Frontal cortex (tissue), 4 donors: ENCODE data around the gene ADORA1. TPM values are rescaled to one million over a fixed set of nuclear protein-coding genes. Genes with fewer than 3 reads are reported as not detected.

ENCODE experiments used
- DNase-seq, 2 donors: peaks; one replicate each; pipeline ENCODE4 v3.0.0; 2012; ENCODE audit warnings: low spot score in 2 of 2
- FAIRE-seq: peaks from 2 replicates; lab custom pipeline; 2012; peaks lifted over from hg19 to GRCh38; lab: Jason Lieb, UNC
- total RNA-seq: library from RNA; depleted of rRNA; stranded (reverse); fragments of >200 nt; gene quantifications from one replicate; pipeline ENCODE4 v1.2.3, GENCODE V29; 2014
- donor health status: control.
- donor health status: control.
- donor health status: control.

Gene ADORA1
- total RNA-seq: 11.0 TPM

GRCh38 chr1:203127666-203128430 is at the start of gene ADORA1:
ADORA1 (plus strand) TSS chr1:203127726; CDS start chr1:203128842, 1,116 bp downstream.
- FAIRE-seq (no peak), DNase-seq (peak; percentile 74)

- FAIRE-seq (no peak), DNase-seq (no peak)
Measured at GRCh38 chr1:203077956-203078355, 49.6 kb upstream of the ADORA1 start.

- no peak for DNase-seq
- FAIRE-seq: no peak
Measured at GRCh38 chr1:203078478-203078877, 49.0 kb upstream of the ADORA1 start.

- DNase-seq (no peak), FAIRE-seq (no peak)
Measured at GRCh38 chr1:203080456-203080855, 47.1 kb upstream of the ADORA1 start.

GRCh38 chr1:203081465-203082230 is 45.9 kb upstream of the ADORA1 start:
- no peak for DNase-seq
- FAIRE-seq: no peak

- FAIRE-seq: no peak
- DNase-seq: no peak
Measured at GRCh38 chr1:203082231-203082505, 45.4 kb upstream of the ADORA1 start.

- DNase-seq (no peak), FAIRE-seq (no peak)
Measured at GRCh38 chr1:203082571-203083462, 44.7 kb upstream of the ADORA1 start.

GRCh38 chr1:203083463-203083921 is 44.0 kb upstream of the ADORA1 start:
- DNase-seq (no peak), FAIRE-seq (no peak)

GRCh38 chr1:203084588-203085527 is 42.7 kb upstream of the ADORA1 start:
- FAIRE-seq (no peak), DNase-seq (peak in 1 of 2 donors; percentile 16)

- DNase-seq: no peak
- no peak for FAIRE-seq
Measured at GRCh38 chr1:203085528-203086406, 41.8 kb upstream of the ADORA1 start, which contains the start of gene MYOG. MYOG (minus strand) TSS chr1:203086012; CDS start chr1:203085961, 51 bp downstream.

GRCh38 chr1:203086992-203087763 is 40.3 kb upstream of the ADORA1 start:
- FAIRE-seq (no peak), DNase-seq (no peak)

- FAIRE-seq: no peak
- no peak for DNase-seq
Measured at GRCh38 chr1:203088441-203088840, 39.1 kb upstream of the ADORA1 start.

GRCh38 chr1:203089001-203089650 is 38.4 kb upstream of the ADORA1 start:
- FAIRE-seq (no peak), DNase-seq (no peak)

GRCh38 chr1:203089651-203090045 is 37.9 kb upstream of the ADORA1 start:
- FAIRE-seq: no peak
- DNase-seq: no peak

- FAIRE-seq (no peak), DNase-seq (no peak)
Measured at GRCh38 chr1:203090421-203091198, 36.9 kb upstream of the ADORA1 start.

- FAIRE-seq (no peak), DNase-seq (no peak)
Measured at GRCh38 chr1:203091199-203091477, 36.4 kb upstream of the ADORA1 start.
